HUDEP-2 (cell line): ENCODE results near the gene MYG1.
"Not testable (repeated sequence)": the region's sequence is repeated elsewhere in the genome, so short reads cannot be mapped to it uniquely, and the experiment has no call there.

ENCODE experiments used
- DNase-seq, 76 experiments: peaks; one replicate each; lab custom pipeline; 2025; ENCODE audit not compliant: unreplicated experiment in 76 of 76; lab: John Stamatoyannopoulos, UW

The MYG1 gene

GRCh38 chr12:53279888-53280498, 19.5 kb upstream of the MYG1 start:
- DNase-seq: no peak

DNA sequence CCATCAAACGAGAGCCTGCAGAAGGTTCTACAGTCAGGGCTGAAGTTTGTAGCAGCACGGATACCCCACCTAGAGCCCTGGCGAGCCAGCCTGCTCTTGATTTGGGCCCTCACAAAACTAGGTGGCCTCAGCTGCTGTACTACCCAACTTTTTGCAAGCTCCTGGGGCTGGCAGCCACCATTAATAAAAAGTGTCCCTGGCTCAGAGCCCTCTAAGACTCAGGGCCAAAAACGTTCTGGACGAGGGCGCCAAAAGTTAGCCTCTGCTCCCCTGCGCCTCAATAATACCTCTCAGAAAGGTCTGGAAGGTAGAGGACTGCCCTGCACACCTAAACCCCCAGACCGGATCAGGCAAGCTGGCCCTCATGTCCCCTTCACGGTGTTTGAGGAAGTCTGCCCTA, 13.0 kb upstream of the MYG1 start:
- DNase-seq: no peak

GRCh38 chr12:53287741-53288216, 11.7 kb upstream of the MYG1 start:
- DNase-seq: peak in 50 of 76 experiments; percentile 3 to 62 (median 32)

- DNase-seq: no peak
Observed at GRCh38 chr12:53288322-53288721, 11.2 kb upstream of the MYG1 start.

DNA sequence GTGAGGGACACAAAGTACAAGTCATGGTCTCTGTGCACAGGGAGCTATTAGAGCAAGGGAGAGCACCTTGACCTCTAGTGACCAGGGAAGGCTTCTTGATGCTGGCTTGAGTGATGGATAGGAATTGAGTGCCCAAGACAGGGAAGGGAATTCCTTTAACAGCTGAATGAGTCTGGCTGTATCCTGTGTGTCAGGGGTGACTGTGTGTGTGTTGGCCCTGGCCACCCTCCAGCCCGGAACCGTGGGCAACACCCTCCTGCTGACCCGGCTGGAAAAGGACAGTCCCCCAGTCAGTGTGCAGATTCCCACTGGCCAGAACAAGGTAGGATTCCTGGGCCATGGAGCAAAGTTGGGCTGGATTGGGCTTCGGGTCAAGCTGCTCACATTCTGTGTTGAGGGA, 9.6 kb upstream of the MYG1 start:
- DNase-seq: no peak

- no peak for DNase-seq
Observed at GRCh38 chr12:53290661-53291060, 8.8 kb upstream of the MYG1 start.

- DNase-seq: no peak
Observed at GRCh38 chr12:53292426-53292825, 7.1 kb upstream of the MYG1 start.

DNA sequence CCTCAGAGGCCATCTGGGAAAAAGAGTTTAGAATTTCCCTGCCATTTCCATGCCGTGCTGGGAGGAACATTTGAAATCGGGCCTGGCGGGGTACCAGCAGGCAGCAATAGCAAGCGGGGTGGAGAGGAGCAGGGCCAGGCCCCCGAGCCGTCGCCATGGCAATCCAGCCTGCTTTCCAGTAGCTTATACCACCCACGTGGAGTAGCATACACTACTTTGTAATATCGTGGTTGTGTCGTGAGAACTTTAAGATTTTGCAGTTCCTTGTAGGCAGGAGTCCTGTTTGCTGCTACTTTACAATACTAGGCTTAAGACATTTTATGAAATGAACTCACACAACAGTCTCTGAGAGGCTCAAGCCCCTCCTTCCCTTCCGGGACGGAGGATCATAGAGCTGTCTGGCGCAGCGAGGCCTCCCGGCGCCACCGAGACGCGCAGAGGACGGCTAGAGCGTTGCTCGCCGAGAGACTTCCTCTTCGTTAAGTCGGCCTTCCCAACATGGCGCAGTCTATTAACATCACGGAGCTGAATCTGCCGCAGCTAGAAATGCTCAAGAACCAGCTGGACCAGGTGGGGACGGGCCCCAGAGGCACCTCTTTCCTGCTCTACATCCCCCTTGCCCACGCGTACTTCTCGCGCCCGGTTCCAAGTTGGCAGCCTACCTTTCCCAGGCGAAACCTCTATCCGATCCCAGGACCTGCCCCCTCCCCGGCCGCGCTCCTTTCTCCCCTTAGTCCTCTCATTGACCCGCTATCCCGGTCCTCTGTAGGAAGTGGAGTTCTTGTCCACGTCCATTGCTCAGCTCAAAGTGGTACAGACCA, 4.2 kb upstream of the MYG1 start, which contains the start of gene PFDN5:
PFDN5 (plus strand) TSS at position 473 of the 821 bp plus-strand sequence; CDS start at position 499, 26 bp downstream.
- DNase-seq: peak in 74 of 76 experiments; percentile 26 to 89 (median 76)

DNA sequence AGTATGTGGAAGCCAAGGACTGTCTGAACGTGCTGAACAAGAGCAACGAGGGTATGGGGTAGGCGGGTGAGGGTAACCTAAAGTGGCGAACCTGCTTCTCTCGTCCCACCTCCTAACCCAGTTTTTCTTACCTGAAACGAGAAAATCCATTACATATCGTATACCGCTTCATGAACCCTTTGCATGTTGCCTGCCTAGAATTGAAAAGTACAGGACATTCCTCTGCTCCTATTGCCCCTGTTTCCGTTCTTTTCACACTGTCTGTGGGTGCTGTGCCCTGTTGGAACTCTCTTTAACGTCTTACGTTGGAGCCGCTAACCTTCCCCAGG, 3.6 kb upstream of the MYG1 start:
- DNase-seq: no peak

GRCh38 chr12:53297106-53297505, 2.4 kb upstream of the MYG1 start:
- not testable (repeated sequence) for DNase-seq

DNA sequence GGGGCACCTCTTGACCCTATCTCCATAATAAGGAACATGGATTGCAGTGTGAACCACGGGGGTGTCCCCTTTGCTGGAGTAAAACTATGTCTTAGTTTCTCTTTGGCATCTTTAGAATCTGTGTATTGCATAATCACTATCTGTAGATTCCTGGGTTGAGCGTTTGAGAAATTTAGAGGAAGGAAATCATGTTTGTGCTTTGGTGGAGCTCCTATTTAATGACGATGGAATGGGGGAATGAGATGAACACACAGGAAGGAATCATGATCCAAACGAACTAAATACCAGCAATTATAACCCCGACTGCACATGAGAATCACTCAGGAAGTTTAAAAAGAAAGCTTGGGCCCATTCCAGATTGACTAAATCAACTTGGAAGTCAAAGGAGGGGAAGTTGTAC, 1.3 kb upstream of the MYG1 start:
- no peak for DNase-seq

GRCh38 chr12:53299101-53299453, 418 bp upstream of the MYG1 start:
- DNase-seq: peak in 37 of 76 experiments; percentile 3 to 80 (median 45)

GRCh38 chr12:53300187-53300586, 692 bp downstream of the MYG1 start:
- peak in 1 of 76 experiments; percentile 7 for DNase-seq

DNA sequence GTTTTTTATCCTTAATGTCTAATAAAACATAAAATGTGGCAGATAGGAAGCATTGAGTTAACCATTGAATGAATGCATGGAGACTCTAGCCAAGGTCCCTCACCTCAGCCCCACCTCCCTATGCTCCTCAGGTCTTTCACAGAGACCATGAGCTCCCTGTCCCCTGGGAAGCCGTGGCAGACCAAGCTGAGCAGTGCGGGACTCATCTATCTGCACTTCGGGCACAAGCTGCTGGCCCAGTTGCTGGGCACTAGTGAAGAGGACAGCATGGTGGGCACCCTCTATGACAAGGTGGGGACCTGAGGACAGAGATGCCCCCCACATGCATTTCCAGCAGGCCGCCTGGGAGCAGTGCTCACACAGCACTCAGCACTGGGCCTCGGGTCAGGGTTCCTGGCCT, 3.4 kb downstream of the MYG1 start:
- no peak for DNase-seq

DNA sequence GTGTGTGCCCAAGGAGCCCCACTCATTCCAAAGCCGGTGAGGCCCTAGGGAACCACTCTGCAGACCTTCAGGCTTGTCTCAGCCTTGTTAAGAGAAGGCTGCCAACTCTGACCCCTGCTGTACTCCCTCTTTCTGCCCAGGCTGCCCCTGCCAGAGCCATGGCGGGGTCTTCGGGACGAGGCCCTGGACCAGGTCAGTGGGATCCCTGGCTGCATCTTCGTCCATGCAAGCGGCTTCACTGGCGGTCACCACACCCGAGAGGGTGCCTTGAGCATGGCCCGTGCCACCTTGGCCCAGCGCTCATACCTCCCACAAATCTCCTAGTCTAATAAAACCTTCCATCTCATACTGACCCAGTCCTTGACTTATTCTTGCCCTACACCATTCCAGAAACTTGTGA, 7.3 kb downstream of the MYG1 start:
- no peak for DNase-seq

GRCh38 chr12:53308276-53308675, 8.8 kb downstream of the MYG1 start:
- DNase-seq: no peak

GRCh38 chr12:53313996-53314395, 14.5 kb downstream of the MYG1 start:
- no peak for DNase-seq

DNA sequence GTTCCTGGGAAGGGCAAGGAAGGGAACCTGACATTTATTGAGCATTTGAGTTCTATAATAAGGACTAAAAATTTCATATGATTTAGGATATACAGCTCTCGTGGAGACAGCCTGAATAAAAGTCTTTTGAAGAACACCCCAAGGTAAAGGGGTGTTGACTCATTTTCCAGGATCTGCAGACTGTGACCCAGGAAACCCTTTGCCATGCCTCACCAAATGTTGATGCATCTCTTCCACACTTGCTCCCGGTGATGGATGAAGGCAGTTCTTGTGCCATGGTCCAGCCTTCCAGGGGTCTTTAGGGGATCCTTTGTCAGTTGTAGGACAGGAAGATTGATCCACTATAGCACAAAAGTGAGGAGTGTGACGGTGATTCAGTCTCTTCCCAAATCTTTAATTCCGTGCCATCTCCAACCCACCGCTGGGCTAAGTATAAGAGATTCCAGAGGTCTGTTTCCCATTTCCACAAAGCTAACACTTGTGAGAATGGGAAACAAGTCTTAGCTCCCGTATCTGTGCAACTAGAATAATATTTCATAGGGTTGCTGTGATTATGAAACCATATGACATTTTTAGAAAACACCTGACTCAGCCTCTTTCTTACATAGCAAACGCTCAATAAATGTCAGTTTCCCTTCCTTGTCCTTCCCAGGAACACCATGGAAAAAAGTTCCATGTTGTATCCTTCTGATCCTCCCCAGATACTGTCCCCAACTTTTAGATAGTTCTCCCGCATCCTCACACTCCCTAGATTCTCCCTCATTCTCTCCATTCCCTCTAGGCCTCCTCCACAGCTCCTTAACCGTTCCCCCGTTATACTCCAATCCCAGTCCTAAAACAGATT, 21.1 kb downstream of the MYG1 start:
- no peak for DNase-seq

- peak in 46 of 76 experiments; percentile 5 to 69 (median 33) for DNase-seq
Observed at GRCh38 chr12:53324113-53324778, 24.8 kb downstream of the MYG1 start.

- DNase-seq: peak in 75 of 76 experiments; percentile 38 to 93 (median 87)
Observed at GRCh38 chr12:53324779-53325510, 25.4 kb downstream of the MYG1 start.
